BE2C (cell line): ENCODE data around the gene NEAT1.
"Not testable (repeated sequence)": the region's sequence is repeated elsewhere in the genome, so short reads cannot be mapped to it uniquely, and the experiment has no call there.

Experiments
- DNase-seq: peaks from one replicate; pipeline ENCODE4 v3.0.0-alpha.2; 2020
- H3K27me3 ChIP-seq: fragments of 250-450 bp; sonication (Bioruptor Pico); 2 replicates; pipeline ENCODE4 v1.5.1; 2020; ENCODE audit warnings: mild to moderate bottlenecking
- H3K36me3 ChIP-seq: fragments of 250-450 bp; sonication (Bioruptor Pico); 2 replicates; pipeline ENCODE4 v1.5.1; 2020; ENCODE audit warnings: mild to moderate bottlenecking
- H3K4me1 ChIP-seq: fragments of 250-450 bp; sonication (Bioruptor Pico); 2 replicates; pipeline ENCODE4 v1.5.1; 2020
- H3K4me3 ChIP-seq: 2 replicates; pipeline ENCODE4 v1.5.1; 2011; ENCODE audit warnings: low read depth, low read length
- H3K9me3 ChIP-seq: fragments of 250-450 bp; sonication (Bioruptor Pico); 2 replicates; pipeline ENCODE4 v1.5.1; 2020
- CTCF ChIP-seq: IDR thresholded peaks from 2 replicates; pipeline ENCODE4 v1.5.1; 2012; ENCODE audit warnings: mild to moderate bottlenecking, low read depth, low read length

NEAT1 gene

GRCh38 chr11:65459552-65459951 is 37.0 kb downstream of the NEAT1 start:
- H3K9me3 ChIP-seq = no peaks in the 10 kb centered on the region
- H3K4me1 ChIP-seq = no peaks in the 10 kb centered on the region
- H3K36me3 ChIP-seq = no peaks in the 10 kb centered on the region
- DNase-seq = no peak
- no peak for TF ChIP-seq CTCF
- no peaks in the 10 kb centered on the region for H3K27me3 ChIP-seq
- H3K4me3 ChIP-seq = no peak overlapping the region

GRCh38 chr11:65465471-65465870 is 42.9 kb downstream of the NEAT1 start:
- H3K4me3 ChIP-seq, H3K9me3 ChIP-seq, H3K36me3 ChIP-seq, H3K4me1 ChIP-seq, DNase-seq, H3K27me3 ChIP-seq: not testable (repeated sequence)

GRCh38 chr11:65467306-65467705 is 44.7 kb downstream of the NEAT1 start:
- not testable (repeated sequence) for H3K4me3 ChIP-seq, H3K9me3 ChIP-seq, H3K27me3 ChIP-seq, H3K36me3 ChIP-seq, H3K4me1 ChIP-seq, DNase-seq

- TF ChIP-seq CTCF = peak; percentile 64
- peak; percentile 45 for DNase-seq
- H3K4me1 ChIP-seq = peaks cover 6% of the 10 kb centered on the region; the same call in 1 of the 2 replicates
Observed at GRCh38 chr11:65468874-65469333, 46.3 kb downstream of the NEAT1 start.

GRCh38 chr11:65470433-65471049 is 47.9 kb downstream of the NEAT1 start:
- H3K9me3 ChIP-seq = no peaks in the 10 kb centered on the region
- DNase-seq = no peak
- H3K4me3 ChIP-seq = no peak overlapping the region
- H3K36me3 ChIP-seq = no peaks in the 10 kb centered on the region
- TF ChIP-seq CTCF = no peak
- H3K4me1 ChIP-seq = peaks cover 6% of the 10 kb centered on the region; the same call in 1 of the 2 replicates
- H3K27me3 ChIP-seq = no peaks in the 10 kb centered on the region

More at GRCh38 chr11:65468874-65469333, 46.3 kb downstream of the NEAT1 start:
- Histone ChIP-seq H3K36me3 (no peaks in the 10 kb centered on the region), H3K4me3 (no peak overlapping the region), H3K9me3 (no peaks in the 10 kb centered on the region), H3K27me3 (no peaks in the 10 kb centered on the region)

GRCh38 chr11:65471447-65471891 is 48.9 kb downstream of the NEAT1 start:
- Histone ChIP-seq H3K4me1 (peaks cover 6% of the 10 kb centered on the region; the same call in 1 of the 2 replicates), H3K9me3 (no peaks in the 10 kb centered on the region), H3K4me3 (no peak overlapping the region), H3K27me3 (no peaks in the 10 kb centered on the region), H3K36me3 (no peaks in the 10 kb centered on the region)
- peak; percentile 52 for TF ChIP-seq CTCF
- DNase-seq = peak; percentile 51

GRCh38 chr11:65472588-65473277 is 50.1 kb downstream of the NEAT1 start:
- not testable (repeated sequence) for H3K4me3 ChIP-seq, H3K4me1 ChIP-seq, H3K9me3 ChIP-seq

More at GRCh38 chr11:65472588-65473277, 50.1 kb downstream of the NEAT1 start:
- not testable (repeated sequence) for H3K27me3 ChIP-seq, H3K36me3 ChIP-seq, DNase-seq
